HG02571 (cell line): ENCODE results near the gene SPRR2D.
"Not testable (repeated sequence)": the region's sequence is repeated elsewhere in the genome, so short reads cannot be mapped to it uniquely, and the experiment has no call there.

Experiments used
- ATAC-seq: cut with Tn5 transposase; IDR thresholded peaks from one replicate; pipeline ENCODE4 v1.9.1; 2021; ENCODE audit warnings: mild to moderate bottlenecking, moderate library complexity; ENCODE audit not compliant: unreplicated experiment

The SPRR2D gene

GRCh38 chr1:153021829-153022228, 19.1 kb downstream of the SPRR2D start:
- not testable (repeated sequence) for ATAC-seq

GRCh38 chr1:153011235-153011758, 29.6 kb downstream of the SPRR2D start:
- not testable (repeated sequence) for ATAC-seq

GRCh38 chr1:153001382-153001781, 39.5 kb downstream of the SPRR2D start, which contains the start of gene SPRR3:
Gene SPRR3 (plus strand): TSS chr1:153001749. CDS start chr1:153003021, 1,272 bp downstream.
- no peak for ATAC-seq

- ATAC-seq, result no peak
Measured at GRCh38 chr1:153000294-153000693, 40.6 kb downstream of the SPRR2D start.

GRCh38 chr1:152999818-153000217, 41.1 kb downstream of the SPRR2D start:
- ATAC-seq, result no peak

GRCh38 chr1:152998476-152998875, 42.4 kb downstream of the SPRR2D start:
- no peak for ATAC-seq

- no peak for ATAC-seq
Measured at GRCh38 chr1:152997901-152998300, 43.0 kb downstream of the SPRR2D start.

GRCh38 chr1:152996633-152997400, 44.1 kb downstream of the SPRR2D start:
- ATAC-seq, result no peak

- ATAC-seq, result no peak
Measured at GRCh38 chr1:152995842-152996241, 45.1 kb downstream of the SPRR2D start.

- no peak for ATAC-seq
Measured at GRCh38 chr1:152993186-152993585, 47.7 kb downstream of the SPRR2D start.
